ENCODE results near the gene VIL1. TPM values are rescaled to one million over a fixed set of nuclear protein-coding genes. Genes with fewer than 3 reads are reported as not detected.

Gene VIL1
- total RNA-seq, 4 donors from 2014 or later = not detected

GRCh38 chr2:218427741-218428140 lies 8.8 kb downstream of the VIL1 start:
- Histone ChIP-seq H3K4me3 (no peak overlapping the region), H3K4me1 (no peaks in the 10 kb centered on the region), H3K9me3 (no peaks in the 10 kb centered on the region), H3K36me3 (no peaks in the 10 kb centered on the region), H3K27me3 (no peaks in the 10 kb centered on the region), H3K27ac (no peak overlapping the region)
- TF ChIP-seq POLR2A (IDR thresholded peaks at IDR 0.05) (no peak), EP300 (IDR thresholded peaks at IDR 0.05) (no peak), CTCF (IDR thresholded peaks at IDR 0.05) (no peak)
- DNase-seq (ENCODE audit: low spot score in 2 of 2) = no peak
- 56 to 71% methylated on average over 11 of the region's 11 CpGs for WGBS, 2 donors

- H3K36me3 ChIP-seq = no peaks in the 10 kb centered on the region
- no peak overlapping the region for H3K4me3 ChIP-seq
- no peak for TF ChIP-seq POLR2A (IDR thresholded peaks at IDR 0.05)
- no peak for TF ChIP-seq CTCF (IDR thresholded peaks at IDR 0.05)
- no peak for TF ChIP-seq EP300 (IDR thresholded peaks at IDR 0.05)
- H3K27ac ChIP-seq = no peak overlapping the region
- H3K4me1 ChIP-seq = no peaks in the 10 kb centered on the region
- WGBS, 2 donors = 86 to 87% methylated on average over 14 to 24 of the region's 24 CpGs
- no peaks in the 10 kb centered on the region for H3K27me3 ChIP-seq
- DNase-seq (ENCODE audit: low spot score in 2 of 2) = no peak
- H3K9me3 ChIP-seq = no peaks in the 10 kb centered on the region
Measured at GRCh38 chr2:218428846-218429558, 10.1 kb downstream of the VIL1 start.

GRCh38 chr2:218429911-218430692 lies 11.2 kb downstream of the VIL1 start:
- DNase-seq (ENCODE audit: low spot score in 2 of 2) = no peak
- Histone ChIP-seq H3K9me3 (no peaks in the 10 kb centered on the region), H3K36me3 (no peaks in the 10 kb centered on the region), H3K27ac (no peak overlapping the region), H3K4me1 (no peaks in the 10 kb centered on the region), H3K4me3 (no peak overlapping the region), H3K27me3 (no peaks in the 10 kb centered on the region)
- TF ChIP-seq CTCF (IDR thresholded peaks at IDR 0.05) (no peak), EP300 (IDR thresholded peaks at IDR 0.05) (no peak), POLR2A (IDR thresholded peaks at IDR 0.05) (no peak)
- 68 to 70% methylated on average over 9 of the region's 9 CpGs for WGBS, 2 donors

GRCh38 chr2:218430721-218431120 lies 11.8 kb downstream of the VIL1 start:
- no peak for DNase-seq (ENCODE audit: low spot score in 2 of 2)
- Histone ChIP-seq H3K27ac (no peak overlapping the region), H3K27me3 (no peaks in the 10 kb centered on the region), H3K4me3 (no peak overlapping the region), H3K9me3 (no peaks in the 10 kb centered on the region), H3K36me3 (no peaks in the 10 kb centered on the region), H3K4me1 (no peaks in the 10 kb centered on the region)
- TF ChIP-seq EP300 (IDR thresholded peaks at IDR 0.05) (no peak), POLR2A (IDR thresholded peaks at IDR 0.05) (no peak), CTCF (IDR thresholded peaks at IDR 0.05) (no peak)
- 89 to 95% methylated on average over 11 of the region's 11 CpGs for WGBS, 2 donors

GRCh38 chr2:218431878-218432277 lies 13.0 kb downstream of the VIL1 start:
- 88 to 91% methylated on average over 10 of the region's 10 CpGs for WGBS, 2 donors
- H3K9me3 ChIP-seq = no peaks in the 10 kb centered on the region
- TF ChIP-seq EP300 (IDR thresholded peaks at IDR 0.05) = no peak
- no peak for TF ChIP-seq POLR2A (IDR thresholded peaks at IDR 0.05)
- no peak for TF ChIP-seq CTCF (IDR thresholded peaks at IDR 0.05)
- H3K36me3 ChIP-seq = no peaks in the 10 kb centered on the region
- H3K27me3 ChIP-seq = no peaks in the 10 kb centered on the region
- no peaks in the 10 kb centered on the region for H3K4me1 ChIP-seq
- no peak overlapping the region for H3K4me3 ChIP-seq
- no peak overlapping the region for H3K27ac ChIP-seq
- DNase-seq (ENCODE audit: low spot score in 2 of 2) = no peak

All from tibial nerve (tissue), 4 donors.